SK-MEL-5 (cell line): Measurements from ENCODE around the gene RBM15B. TPM values are rescaled to one million over a fixed set of nuclear protein-coding genes. Genes with fewer than 3 reads are reported as not detected.

ENCODE experiments used
- DNase-seq: peaks from one replicate; pipeline ENCODE4 v3.0.0-alpha.2; 2016; ENCODE audit warnings: low read depth, low spot score
- in situ Hi-C: cut with HindIII; loops from 2 replicates; pipeline ENCODE4 v1.10.0; 2016; ENCODE audit warnings: low sequenced_read_pairs, high pct_unique_total_duplicates, low pct_unique_long_range_greater_than_20kb
- total RNA-seq: library from RNA; depleted of rRNA; stranded (reverse); fragments of >200 nt; shearing (Covaris generic); gene quantifications from 2 replicates; pipeline ENCODE4 v1.2.3, GENCODE V29; 2014

The RBM15B gene
- total RNA-seq, 1 experiment from 2014 or later, result 19.3 TPM

DNA sequence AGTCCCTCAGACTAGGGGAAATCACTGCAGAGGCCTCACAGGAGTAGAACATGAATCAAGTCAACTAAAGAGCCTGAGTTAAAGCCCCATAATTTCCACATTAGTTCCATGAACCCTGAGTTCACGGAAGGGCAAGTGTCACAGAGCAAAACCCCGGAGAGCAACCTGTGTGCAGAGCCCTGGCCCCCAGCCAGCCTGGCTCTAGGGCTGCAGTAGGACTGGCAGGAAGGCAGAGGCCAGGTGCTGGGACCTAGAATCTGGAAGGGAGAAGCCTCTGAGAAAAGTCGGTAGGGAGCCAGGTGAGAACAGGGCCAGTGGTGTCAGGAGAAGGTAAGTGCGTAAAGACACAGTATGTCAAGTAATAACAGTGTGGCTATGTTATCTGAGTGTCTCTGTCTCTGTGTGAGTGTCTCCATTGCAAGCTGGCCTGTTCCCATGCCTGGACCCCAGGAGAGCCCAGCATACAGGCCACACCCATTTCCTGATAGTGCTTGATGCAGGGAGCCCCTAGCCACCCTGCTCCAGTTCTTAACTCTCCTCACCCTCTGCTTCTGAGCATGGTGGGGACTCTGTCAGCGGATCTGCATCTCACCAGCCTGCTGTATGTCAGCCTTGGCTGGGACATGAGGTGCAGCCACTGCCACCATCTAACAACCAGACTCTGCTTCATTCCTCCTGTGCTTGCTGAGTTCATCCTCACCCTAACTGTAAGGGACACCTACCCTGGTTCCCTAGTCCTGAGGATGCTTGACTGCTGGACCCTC, 17.2 kb upstream of the RBM15B start:
- no peak for DNase-seq
- in situ Hi-C loops, result no loop called here

DNA sequence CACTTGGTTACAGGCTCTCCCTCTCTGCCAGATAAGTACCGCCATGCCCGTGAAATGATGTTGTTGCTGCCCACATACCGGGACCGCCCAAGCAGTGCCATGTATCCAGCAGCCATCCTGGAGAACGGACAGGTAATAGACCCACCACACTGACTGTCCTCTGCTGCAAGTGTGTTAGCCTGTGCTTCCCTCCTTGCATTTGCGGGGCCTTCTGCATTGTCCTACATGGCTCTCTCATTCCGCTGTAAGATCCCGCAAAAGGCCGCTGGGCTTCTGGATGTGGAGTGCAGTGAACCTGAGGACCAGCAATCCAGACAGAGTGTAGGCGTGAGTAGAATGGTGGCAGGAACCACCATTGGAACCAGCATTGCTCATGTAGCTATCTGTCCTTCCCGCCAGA, 16.6 kb upstream of the RBM15B start:
- no peak for DNase-seq
- in situ Hi-C loops, result no loop called here

- in situ Hi-C loops, result no loop called here
- DNase-seq, result no peak
Observed at GRCh38 chr3:51375136-51375535, 15.9 kb upstream of the RBM15B start.

DNA sequence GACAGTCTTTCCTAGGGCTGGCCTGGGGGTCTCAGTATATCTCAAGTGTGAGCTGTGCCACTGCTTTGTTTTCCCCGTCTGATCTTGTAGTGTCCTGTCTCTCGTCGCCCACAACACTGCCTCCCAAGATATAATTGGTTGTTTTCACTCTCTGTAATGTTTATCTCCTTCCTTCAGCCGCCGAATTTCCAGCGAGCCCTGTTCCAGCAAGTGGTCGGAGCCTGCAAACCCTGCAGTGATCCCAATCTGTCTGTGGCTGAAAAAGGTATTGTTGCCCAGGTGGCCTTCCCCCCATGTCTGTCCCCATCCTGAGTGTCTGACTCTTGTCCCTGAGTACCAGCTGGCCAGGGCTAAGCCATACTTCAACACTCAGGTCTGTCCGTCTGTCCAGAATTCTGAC, 15.5 kb upstream of the RBM15B start:
- no peak for DNase-seq
- in situ Hi-C loops, result no loop called here

DNA sequence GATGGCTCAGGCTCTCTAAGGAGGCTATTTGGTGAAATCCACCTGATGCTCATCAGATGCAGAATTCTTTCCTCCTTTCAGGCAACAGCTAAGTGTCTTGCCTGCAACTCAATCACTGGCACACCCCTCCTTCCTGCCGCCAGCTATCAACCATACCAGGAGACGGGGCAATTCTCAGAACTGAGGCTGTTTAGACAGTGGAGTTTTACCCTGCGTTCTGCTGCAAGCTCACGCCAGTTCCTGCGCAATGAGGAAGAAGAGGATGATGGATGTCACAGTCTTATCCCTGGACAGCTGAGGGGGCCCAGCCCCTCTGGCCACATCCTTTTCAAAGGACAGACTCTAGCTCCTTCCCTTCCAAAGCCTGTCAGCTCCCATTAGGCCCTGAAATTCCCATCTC, 13.0 kb upstream of the RBM15B start:
- DNase-seq, result no peak
- in situ Hi-C loops, result no loop called here

DNA sequence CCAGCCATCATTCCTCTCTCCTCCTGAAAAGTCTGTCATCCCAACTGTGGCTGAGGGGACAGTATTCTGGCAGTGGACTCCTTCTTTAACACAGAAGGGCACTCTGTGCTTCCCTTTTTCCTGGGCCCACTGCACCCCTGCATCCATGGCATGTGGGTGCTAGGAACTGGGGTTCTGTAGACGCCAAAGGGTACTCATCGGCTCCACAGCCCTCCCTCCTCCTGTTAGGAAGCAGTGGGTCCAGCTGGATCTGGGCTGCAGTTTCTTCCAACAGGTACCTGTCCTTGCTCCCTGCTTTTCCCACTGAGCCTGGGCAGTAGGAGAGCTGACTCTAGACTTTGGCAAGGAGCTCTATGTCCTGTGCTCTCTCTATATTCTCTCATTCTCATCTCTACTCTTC, 12.4 kb upstream of the RBM15B start:
- no peak for DNase-seq
- in situ Hi-C loops, result no loop called here

DNA sequence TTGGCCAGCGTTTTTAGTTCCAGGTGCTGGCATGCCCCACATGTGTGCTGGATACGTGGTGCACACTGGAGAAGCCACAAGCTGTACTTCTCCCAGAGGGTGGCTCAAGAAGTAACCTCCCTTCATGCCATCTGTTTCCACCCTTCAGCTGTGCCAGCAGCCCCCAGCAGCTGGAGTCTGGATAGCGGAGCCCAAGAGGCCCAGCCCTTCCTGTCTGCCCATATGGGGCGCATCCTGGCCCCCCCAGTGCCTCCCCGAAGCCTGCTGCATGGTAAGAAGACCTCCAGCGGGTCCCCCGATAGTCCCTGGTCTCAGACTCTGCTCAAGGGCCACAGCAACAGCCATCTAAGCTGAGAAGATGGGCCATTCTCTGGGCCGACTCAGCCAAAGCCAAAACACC, 11.8 kb upstream of the RBM15B start:
- in situ Hi-C loops, result no loop called here

GRCh38 chr3:51379746-51380455, 11.2 kb upstream of the RBM15B start:
- in situ Hi-C loops, result no loop called here
- no peak for DNase-seq

More for the DNA sequence above, 11.8 kb upstream of the RBM15B start:
- DNase-seq, result no peak

DNA sequence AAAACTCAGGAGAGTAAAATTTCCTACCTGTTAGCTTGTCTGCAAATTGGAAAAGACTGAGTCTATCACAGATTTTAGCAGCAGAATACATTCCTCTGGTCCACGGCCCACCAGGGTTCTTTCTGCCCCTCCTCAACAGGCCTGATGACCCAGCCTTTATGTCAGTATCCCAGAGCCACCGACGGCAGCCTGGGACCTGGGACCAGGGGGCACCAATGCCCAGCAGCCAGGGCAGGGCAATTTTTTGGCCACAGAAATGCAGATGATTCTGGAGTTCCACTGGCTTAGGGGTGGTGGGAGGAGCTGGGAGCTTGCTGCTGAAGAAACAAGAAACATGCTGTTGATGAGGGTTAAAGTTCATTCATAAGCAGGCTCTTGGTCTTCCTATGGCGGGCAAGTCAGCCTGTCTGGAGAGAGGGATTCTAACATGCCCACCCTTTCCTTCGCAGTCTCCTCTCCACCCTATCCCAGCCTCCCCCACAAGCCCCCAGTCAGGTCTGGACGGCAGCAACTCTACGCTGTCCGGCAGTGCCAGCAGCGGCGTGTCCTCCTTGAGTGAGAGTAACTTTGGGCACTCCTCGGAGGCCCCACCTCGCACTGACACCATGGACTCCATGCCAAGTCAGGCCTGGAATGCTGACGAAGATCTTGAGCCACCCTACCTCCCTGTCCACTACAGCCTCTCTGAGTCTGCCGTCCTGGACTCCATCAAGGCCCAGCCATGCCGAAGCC, 10.3 kb upstream of the RBM15B start:
- in situ Hi-C loops, result no loop called here
- DNase-seq, result no peak

GRCh38 chr3:51381333-51381705, 9.8 kb upstream of the RBM15B start:
- no peak for DNase-seq
- in situ Hi-C loops, result no loop called here

DNA sequence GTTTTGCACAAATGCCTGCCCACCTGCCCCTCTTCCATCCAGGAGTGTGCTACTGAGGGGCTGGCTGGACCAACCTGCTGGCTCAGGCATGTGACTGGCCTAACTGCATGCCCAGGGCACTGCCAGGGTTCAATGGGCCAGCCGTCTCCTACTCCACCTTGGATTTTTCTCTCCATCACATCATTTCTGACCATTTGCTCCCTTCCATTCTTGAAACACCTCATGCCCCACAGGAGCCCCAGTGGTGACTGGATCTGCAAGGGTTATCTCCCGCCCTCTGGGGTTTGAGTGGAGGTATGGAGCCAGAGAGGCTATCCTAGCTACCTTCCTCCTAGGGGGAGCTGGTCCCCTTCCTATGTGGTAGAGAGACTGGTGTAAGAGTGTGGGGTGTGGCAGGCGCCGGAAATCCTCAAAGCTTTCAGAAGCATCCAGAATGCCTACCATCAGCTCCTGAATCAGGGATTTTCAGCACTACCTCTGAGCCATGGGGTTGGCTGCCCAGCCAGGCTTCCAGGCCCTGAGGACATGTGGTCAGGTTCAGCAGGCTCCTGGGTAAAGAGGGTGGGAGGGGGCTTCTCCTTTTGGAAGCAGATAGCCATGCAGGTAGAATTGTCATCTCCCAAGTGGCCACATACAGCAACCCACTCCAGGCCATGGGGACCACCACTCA, 8.9 kb upstream of the RBM15B start:
- DNase-seq, result no peak
- in situ Hi-C loops, result no loop called here

GRCh38 chr3:51382947-51383578, 8.0 kb upstream of the RBM15B start:
- in situ Hi-C loops, result no loop called here
- no peak for DNase-seq

DNA sequence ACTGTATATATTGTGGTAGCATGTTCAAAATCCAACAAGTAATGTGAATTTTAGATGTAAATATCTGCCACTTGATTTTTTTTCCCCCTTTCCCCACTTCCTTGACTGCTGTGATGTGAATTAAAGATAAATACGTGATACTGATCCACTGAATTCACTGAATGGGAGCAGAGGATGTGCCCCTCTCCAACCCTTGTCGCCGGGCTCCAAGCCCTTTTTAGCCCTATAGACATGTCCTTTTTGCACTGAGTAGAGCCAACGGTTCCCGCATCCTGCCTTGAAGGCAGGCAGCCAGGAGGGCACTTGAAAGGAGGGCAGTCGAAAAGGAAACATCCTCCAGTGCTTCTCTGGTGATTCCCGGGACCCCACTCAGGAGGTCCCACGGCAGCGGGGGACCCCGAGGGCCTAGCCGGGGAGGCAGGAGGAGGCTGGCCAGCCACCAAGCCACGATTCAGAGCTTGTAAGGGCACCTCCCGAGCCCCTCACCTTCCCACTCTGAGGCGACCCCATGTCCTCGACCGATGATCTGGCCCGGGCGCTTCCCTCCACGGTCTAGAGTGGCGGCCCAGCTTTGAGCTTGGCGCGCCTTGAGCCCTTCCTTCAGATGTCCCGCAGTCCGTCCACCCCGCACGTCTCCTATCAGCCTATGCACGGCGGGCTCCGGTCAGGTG, 6.9 kb upstream of the RBM15B start:
- DNase-seq, result no peak
- in situ Hi-C loops, result no loop called here

DNA sequence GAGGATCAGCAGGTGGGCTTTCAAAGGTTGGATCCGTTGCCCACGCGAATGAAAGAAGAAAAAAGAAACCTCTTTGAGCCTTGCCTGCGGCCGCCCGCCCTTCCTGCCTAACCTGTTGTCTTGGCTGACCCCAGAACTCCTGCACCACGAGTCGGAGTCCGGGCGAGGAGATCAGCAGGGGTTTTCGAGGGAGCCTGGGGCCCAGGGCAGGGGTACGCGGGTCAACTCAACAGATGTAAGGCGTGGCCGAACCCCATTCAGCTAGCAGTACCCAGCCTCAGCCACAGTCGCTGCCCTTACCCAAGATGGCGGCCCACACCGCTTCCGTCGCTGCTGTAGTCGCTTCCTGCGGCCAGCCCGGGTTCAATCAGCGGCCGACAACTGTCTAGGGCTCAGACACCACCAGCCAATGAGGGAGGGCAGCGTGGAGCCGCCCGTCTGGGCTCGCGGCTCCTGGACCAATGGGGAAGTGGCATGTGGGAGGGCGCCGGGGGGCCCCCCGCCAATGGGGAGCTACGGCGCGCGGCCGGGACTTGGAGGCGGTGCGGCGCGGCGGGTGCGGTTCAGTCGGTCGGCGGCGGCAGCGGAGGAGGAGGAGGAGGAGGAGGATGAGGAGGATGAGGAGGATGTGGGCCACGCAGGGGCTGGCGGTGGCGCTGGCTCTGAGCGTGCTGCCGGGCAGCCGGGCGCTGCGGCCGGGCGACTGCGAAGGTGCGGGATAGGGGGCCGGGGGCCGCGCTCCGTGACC, 6.2 kb upstream of the RBM15B start, which contains the start of gene MANF:
TSS of gene MANF (plus strand) at position 566 of the 748 bp plus-strand sequence. CDS start at position 618, 52 bp downstream.
- in situ Hi-C loops, result no loop called here

DNA sequence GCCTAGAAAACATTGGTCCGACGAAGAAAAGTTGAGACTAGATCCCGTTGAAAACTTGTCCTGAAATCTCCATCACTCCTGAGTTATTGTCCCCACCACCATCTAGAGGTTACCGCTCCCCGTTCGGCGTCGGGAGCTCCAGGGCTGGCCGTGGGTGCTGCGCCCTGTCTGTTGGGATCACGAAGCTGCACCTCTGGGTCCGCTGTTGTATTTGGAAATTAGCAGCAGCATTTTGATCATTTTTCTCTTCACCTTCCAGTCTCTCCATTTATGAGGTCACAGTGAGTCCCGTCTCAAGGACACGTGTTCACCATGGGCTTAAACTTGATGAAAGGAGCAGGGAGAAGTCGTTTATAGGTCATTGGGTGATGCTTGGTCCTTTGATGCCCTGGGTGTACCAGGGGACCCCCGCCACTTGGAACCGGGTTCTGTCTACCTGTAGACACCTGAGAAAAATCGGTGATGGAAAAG, 5.4 kb upstream of the RBM15B start:
- no peak for DNase-seq
- in situ Hi-C loops, result no loop called here

More for the DNA sequence above, 6.2 kb upstream of the RBM15B start, which contains the start of gene MANF:
- peak; percentile 98 for DNase-seq

- in situ Hi-C loops, result no loop called here
Observed at GRCh38 chr3:51386159-51386851, 4.8 kb upstream of the RBM15B start.

More at GRCh38 chr3:51386159-51386851, 4.8 kb upstream of the RBM15B start:
- DNase-seq, result no peak
